ENCODE data around the gene ARHGAP19.

DNA sequence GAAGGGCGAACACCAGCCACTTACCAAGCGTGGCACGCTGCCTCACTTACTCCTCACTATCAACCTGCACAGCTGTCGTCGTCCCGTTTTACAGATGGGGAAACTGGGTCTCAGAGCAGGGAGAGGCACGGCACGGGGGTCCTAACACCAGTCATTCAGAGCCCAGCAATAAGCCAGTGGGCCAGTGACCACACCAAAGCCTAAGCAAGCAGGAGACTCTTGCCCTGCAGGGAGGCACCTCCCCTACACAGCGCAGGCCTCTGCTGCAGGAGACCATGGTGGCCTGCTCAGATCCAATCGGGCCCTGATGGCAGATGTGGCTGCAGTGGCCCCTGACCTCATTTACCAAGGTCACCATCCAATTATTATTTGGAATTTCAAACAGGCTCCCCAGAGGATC, 111.5 kb downstream of the ARHGAP19 start:
- no peak for TF ChIP-seq POLR2A (IDR thresholded peaks at IDR 0.05; ENCODE audit: low read length)
- no peak for TF ChIP-seq GATA1 (IDR thresholded peaks at IDR 0.05; ENCODE audit: low read depth, low read length)
